Measurements from ENCODE around the gene GRID2.
"Not testable (repeated sequence)": the region's sequence is repeated elsewhere in the genome, so short reads cannot be mapped to it uniquely, and the experiment has no call there.

The GRID2 gene

DNA sequence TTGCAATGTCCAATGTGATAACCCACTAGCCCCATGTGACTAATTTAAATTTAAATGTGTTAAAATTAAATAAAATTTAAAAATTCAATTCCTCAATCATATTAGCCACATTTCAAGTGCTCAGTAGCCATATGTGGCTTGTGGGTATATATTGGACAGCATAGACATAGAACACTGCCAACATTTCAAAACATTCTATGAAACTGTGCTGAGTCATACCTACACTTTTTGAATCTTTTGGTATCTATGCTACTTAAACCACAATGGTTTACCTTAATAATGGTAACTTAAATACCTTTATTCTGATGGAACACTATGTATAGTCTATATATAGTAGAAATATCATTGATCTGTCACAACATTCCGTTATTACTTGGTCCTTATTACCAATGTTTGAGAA, 1301.4 kb downstream of the GRID2 start:
- DNase-seq, result no peak

DNA sequence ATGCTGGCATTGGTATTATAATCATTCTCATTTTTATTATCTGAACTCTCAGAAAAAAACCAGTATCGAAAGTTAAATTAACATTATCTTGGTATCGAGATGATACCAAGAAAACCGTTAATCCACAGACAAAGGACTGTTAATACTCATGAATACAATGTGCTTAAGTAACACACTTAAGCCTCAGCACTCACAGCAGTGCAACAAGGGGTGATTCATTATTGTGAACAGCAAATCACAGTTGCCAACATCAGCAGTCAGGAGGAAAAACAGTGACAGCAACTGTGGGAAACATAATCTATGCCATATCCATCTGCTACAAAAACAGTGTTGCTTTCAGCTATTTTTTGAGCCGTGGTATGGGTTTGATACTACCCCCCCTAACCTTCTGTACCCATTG, 1313.8 kb downstream of the GRID2 start:
- no peak for DNase-seq

DNA sequence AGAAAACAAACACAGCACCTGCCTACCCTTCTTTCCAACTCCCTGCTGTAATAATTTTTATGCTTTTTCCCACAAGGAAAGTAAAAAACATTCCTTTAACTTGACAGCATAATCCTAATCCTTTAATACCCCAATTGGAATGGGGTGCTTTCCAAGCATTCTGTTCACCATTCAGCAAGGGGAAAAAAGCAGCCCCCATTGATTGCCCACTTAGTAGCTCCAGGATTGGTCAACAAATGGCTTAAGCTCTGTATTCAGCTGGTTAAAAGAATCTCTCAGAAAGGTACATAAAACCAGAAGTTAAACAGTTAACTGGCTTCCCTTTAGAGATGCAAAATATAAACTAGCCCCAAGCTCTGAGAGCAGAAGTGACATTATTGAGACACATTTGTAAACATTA, 1330.0 kb downstream of the GRID2 start:
- DNase-seq, result no peak

DNA sequence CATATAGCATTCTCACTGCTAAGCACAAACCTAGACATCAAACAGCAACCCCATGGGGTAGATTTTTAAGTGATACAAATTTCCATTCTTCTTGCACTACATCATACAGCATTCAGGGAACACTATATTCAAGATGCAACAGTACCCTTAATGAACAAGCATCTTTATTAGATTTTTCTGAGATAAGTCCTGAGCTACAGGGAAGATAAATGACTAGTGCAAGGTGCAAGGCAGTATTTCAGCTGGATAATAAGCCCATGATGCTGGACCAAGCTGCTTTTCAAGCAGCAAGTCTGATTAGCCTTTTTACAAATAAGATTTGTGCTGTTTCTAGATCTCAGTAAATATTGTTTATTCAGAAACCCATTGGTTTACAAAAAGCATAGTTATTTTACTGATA, 1332.2 kb downstream of the GRID2 start:
- DNase-seq, result no peak

DNA sequence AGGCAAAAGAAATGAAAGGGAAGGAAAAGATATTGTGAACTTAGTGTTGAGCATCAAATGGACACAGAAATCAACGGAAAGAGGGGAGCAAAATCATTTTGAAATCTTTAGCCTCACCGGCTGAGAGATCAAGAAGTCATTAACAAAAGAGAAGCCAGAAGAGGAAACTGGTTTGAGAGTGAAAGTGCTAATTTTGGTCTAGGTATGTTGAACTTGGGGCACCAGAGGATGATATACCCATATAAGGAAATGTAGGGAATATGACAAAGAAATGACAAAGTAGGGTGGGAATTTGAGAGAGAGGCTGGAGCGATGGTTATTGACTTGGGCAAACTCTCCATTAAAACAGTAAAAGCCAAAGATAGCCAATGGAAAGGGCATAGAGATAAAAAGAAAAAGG, 1341.4 kb downstream of the GRID2 start:
- no peak for DNase-seq

DNA sequence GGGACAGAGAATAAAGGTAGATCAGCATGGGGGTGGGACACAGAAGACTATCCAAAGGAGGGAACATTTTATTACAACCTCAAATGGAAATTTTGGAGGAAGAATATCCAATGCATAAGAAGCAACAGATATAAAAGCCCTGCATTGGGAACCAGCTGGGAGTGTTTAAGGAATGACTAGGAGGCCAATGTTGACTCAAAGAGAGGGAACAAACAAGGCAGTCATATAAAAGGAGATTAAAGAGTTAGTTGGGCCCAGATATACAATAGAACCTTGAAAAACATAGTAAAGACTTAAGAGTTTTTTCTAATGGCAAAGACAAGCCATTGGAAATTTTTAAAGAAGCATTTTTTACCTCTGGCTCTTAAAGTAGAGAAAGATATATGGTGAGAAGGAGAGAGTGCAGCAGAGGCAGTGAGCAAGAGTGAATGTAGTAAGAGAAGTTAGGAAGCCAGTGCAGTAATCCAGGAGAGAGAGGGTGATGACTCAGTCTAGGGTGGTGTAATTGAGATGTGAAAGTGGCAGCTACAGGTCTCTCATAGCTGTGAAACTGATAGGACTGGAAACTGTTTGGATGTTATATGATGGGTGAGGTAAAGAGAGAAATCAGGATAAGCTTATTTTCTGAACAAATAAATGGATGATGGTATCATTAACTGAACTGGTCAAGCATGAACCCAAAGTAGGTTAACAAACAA, 1342.6 kb downstream of the GRID2 start:
- DNase-seq, result no peak

DNA sequence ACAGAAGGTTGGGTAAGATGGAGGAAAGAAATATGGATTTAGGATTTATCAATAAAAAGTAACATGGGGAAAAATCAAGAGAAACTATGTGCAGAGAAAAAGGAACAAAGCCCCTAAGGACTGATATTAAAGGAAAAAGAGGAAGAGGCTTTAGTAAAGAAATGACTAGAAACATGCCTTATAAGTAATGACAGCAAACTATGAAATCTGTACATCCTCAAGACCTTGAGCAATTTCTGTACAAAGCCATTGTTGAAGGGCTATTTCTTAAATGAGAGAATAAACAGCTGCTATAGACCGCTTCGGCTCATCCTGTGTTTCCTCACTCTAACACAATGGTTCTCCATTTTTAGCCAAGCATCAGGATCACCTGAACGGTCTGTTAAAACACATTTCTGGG, 1344.5 kb downstream of the GRID2 start:
- no peak for DNase-seq

DNA sequence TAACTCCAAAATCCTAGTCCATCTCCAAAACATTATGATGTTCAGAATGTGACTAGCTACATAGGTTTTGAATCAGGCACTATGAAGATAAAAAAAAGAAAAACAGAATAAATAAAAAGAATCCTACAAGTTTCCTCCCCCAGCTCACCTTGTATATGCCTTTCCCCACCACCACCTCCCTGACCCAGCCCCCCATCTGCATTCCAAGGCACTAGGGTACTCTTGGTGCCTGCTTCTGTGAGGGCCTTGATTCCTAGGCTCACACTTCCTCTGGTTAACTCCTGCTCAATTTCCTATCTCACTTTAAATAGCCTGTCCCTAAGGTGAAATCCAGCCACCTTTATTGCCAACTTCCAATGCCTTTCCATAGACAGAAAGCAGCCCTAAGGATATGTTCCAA, 1346.1 kb downstream of the GRID2 start:
- DNase-seq, result no peak

DNA sequence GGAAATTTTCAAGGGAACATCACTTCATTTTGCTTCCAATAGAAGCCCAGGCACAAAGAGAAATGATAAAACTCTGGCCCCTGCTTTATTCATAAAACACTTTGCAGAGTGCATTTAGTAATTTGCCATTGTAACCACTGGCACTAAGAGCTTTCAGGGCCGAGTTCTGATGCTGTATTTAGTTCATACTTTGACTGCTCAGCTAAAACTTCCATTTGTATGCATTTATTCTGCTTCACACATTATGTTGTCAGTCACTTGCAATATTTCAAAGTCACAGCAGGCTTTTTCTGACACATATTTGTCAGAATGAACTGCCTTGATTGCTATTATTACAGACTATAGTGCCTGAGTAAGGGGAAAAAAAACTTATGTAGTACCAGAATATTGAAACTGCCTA, 1350.4 kb downstream of the GRID2 start:
- DNase-seq, result no peak

DNA sequence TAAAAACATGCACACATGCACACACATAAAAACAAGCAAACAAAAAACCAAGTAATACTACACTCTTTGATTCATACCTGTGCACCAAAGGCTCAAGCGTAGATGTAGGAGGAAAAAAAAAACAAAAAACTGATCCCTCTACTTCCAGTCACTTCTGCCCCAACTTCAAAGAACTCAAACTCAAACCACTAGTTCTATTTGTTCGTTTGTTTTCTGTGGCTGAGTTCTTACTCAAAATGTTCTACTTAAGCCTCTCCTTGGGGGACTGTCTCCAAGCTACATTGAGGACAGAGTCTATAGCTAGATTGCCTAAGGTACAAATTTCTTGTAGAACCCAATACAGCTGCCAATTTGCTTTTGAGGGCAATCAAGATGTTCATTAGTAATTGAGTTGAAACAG, 1353.8 kb downstream of the GRID2 start:
- DNase-seq, result no peak

DNA sequence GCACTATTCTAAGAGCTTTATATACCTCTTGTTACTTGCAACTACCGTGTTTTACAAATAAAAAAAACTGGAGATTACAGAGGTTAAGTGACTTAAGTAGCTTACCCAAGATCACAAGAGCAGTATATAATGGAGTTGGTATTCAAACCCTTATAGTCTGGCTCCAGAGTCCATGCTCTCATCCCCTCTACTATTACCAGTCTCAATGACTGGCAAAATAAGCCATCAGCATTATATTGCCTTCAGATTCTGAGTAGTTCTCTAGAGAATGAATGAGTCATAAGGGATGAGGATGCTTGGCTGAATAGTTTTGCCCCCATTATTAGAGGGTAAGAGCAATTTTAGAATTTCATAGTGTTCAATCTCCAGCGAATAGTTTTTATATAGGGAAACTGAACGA, 1354.7 kb downstream of the GRID2 start:
- DNase-seq, result no peak

DNA sequence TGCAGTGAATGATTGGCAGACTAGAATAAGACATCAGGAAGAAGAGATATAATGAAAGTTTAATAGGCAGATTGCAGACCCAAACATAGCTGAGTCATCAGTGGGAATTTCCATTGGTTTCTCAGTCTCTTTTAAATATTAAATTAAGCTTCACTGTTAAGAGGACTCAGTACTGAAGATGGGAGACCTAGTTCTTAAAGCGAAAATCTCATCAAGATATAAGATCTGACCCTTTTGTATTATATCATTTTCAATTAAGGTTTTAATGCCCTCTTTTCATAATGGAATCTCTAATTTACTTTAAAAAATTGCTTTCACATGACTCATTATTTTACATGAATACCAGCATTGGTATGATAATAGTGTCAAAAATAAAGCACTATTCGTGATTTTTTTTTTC, 1355.9 kb downstream of the GRID2 start:
- DNase-seq, result no peak

DNA sequence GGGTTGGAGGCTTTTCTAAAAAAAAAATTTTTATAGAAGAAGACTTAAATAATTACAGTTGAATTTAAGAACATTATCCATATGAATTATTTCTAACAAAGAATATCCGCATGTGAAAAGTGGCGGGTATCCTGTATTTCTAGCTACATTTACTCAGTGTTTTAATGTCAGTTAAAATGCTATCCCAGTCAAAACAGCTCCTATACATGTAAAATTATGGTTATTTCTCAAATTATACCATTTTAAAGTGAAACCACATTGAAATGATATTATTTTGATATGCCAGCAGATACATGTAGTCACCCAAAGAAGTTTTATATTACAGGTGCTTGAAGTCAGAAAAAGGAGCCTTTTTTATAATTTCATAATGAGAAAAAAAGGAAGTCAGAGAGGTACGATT, 1356.3 kb downstream of the GRID2 start:
- no peak for DNase-seq

DNA sequence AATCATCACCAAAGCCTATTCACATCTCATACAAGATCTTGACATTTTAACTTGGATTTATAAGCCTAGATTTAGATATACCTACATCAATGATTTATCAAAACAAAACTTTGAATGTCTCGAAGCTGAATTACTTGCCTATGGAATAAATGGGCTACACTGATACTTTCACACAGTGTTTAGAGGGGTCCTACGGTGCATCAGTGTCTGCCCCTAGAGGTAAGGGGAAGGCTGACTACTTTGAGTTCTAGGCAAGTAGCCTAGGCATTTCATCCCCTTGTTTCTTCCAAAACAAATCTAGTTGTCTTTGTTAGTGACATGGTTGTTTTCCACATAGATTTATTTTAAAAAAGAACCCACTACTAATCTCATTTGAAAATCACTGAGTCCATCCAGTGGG, 1366.7 kb downstream of the GRID2 start:
- DNase-seq, result no peak

DNA sequence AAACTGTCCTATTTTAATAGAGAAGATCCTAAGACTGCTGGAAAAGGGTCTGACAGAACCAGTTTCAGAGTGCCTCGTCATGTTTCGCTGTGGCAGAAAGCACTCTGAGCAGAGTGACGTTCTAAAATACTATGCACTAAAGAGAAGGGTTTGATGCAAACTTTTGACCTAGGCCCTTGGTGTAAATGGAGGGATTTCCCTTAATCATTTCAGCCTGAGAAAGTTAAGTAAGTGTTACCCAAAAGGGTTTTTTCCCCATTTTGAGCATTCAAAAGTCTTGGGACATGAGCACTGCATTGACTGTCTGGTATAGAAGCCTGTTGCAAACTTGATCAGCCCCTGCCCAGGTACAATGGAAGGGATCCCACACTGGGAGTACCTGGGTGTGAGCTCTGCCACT, 1367.3 kb downstream of the GRID2 start:
- DNase-seq, result no peak

DNA sequence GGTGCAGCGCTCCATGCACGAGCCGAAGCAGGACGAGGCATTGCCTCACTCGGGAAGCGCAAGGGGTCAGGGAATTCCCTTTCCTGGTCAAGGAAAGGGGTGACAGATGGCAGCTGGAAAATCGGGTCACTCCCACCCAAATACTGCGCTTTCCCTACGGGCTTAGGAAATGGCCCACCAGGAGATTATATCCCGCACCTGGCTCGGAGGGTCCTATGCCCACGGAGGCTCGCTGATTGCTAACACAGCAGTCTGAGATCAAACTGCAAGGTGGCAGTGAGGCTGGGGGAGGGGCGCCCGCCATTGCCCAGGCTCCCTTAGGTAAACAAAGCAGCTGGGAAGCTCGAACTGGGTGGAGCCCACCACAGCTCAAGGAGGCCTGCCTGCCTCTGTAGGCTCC, 1373.2 kb downstream of the GRID2 start:
- DNase-seq, result not testable (repeated sequence)

DNA sequence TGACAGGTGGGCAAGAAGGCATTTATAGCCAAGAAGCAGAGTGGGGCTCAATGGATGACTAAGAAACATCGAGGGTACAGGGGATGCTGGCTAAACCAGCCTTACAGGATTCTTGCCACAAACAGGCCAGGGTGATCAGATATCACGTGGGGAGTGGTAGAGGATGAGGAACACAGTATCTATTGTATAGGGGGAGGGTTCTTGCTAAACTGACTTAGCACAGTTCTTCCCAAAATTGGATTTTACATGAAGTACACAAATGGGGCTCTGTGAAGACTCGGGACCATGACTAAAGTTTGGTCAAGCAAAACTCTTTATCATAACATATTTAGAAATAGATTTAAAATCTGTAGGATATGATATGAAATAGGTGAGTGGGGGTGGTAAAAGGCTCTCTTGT, 1380.8 kb downstream of the GRID2 start:
- no peak for DNase-seq

DNA sequence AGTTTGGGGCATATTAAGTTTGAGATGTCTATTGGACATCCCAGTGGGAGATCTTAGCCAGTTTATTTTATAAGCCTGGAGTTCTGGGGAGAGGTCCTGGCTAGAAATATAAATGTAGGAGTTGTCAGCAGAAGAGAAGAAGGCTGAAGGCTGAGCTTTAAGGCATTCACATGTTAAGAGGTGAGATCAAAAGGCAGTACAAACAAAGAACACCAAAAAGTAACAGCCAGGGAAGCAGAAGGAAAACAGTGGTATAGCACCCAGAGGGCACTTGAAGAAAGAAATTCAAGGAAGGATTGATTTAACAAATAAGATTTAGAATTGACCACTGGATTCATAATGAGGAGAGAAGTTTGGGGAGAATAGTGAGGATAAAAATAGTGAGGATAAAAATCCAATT, 1383.5 kb downstream of the GRID2 start:
- no peak for DNase-seq

DNA sequence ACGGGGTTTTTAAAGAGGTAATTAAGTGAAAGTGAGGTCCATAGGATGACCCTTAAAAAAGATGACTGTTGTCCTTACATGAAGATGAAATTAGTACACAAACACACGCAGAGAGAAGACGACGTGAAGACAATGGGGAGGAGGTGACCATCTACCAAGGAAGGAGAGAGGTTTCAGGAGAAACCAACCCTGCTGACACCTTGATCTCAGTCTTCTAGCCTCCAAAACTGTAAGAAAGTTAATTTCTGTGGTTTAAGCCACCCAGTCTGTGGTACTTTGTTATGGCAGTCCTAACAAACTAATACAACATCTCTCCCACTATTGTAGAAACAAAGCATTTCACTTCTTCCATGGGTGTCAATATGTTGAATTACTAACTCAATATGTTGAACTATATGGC, 1385.2 kb downstream of the GRID2 start:
- DNase-seq, result no peak

DNA sequence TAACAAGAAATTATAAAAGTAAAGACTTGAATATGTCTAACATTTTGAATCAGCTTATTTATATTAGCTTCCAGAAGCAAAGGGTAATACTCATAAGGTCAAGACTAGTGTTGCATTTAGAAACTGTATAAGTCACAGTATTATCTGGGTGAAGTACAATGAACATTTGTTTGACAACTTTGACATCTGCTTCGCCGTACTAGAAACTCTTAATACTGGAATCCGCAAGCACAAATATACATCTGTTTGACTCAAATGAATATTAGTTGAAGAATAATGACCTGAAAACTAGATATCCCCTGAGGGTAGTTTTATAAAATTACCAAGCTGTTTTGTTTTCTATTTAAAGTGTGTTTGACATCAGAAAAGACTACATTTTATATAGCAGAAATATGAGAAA, 1389.4 kb downstream of the GRID2 start:
- DNase-seq, result no peak

DNA sequence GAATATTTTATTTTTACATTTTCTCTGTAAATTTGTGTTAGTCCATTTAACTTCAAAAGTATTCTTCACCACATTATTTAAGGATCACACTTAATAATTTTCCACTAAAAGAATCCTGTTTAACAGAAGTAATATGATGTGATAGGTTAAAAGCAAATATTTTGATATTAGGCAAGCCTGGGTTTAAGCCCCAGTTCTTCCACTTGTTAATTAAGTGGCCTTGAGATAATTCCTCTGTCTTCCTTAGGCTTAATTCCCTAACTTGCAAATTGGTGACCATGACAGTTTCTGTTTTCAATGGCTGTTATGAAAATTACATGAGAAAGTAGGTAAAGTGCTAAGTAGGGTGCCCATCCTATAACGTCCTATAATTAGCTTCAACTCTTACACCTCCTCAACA, 1394.9 kb downstream of the GRID2 start:
- no peak for DNase-seq

DNA sequence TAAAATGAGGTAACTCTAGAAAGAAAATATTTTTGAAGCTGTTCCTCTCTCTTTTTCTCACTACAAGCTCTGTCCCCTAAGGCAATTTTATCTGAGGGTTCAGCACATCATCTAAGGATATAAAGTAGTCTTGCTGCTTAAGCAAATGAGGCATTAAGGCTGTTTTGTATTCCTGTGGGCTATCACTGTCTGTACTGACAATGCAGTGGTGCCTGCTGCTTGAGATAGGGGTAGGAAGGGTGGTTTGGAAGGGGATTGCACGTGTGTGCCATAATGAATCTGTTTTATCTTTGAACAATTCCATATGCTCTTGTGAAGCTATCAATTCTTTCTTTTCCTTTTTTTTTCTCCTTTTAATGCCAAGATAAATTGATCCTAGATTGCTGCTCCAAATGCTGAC, 1396.8 kb downstream of the GRID2 start:
- no peak for DNase-seq

DNA sequence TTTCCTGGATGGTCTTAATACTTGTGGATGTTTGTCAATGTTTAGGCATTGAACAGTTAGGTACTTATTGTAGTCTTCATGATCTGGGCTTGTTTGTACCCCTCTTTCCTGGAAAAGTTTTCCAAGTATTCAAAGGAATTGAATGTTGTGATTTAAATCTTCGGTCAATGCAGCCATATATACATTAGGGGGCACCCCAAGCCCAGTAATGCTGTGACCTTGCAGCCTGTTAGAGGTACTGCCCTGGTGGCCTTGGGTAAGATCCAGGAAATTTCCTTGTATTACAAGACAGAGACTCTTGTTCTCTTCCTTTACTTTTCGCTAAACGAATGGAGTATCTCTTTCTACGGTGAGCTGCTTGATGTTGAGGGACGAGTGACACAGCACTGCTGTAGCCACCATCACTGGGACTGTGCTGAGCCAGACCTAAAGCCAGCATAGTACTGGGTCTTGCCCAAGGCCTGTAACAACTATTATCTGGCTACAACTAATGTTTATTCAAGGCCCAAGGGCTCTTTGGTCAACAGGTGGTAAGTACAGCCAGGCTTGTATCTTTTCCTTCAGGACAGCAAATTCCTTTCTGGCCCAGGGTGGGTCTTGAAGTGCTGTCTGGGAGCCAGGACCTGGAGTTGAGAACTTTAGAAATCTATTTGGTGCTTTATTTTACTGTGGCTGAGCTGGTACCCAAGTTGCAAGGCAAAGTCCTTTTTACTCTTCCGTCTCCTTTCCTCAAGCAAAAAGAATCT, 1406.5 kb downstream of the GRID2 start:
- DNase-seq, result no peak

DNA sequence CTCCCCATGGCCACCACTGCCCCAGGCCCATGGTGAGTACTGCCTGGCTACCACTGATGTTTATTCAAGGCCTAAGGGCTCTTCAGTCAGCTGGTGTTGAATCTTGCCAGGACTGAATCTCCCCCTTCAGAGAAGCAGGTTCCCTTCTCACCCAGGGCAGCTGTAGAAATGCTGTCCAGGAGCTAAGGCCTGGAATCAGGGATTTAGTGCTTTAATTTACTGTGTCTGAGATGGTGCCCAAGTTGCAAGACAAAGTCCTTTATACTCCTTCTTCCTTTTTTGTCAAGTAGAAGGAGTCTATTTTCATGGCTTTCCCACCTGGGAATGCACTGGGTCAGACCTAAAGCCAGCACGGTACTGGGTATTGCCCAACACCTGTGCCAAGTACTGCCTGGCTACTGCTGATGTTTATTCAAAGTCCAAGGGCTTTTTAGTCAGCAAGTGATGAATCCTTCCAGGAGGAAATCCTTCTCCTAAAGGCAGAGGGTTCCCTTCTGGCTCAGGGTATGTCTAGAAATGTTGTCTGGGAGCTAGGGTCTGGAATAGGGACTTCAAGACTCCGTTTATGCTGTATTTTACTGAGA, 1407.2 kb downstream of the GRID2 start:
- DNase-seq, result no peak

DNA sequence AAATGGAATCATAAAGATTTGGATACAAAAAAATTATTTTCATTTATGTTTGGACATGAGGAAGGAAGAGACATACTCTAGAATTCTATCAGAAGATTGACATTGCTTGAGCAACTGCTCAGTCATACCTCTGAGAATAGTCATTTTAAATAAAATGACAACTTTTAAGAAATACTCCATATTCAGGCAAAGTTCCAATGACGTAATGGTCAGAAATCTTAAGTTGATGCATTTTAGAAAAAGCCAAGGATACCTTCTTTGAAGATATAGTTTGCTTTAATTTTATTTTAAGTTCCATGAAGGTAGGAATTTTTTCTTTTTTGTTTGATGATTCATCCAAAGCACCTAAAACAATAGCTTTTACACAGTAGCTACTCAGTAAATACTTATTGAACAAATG, 1414.5 kb downstream of the GRID2 start:
- no peak for DNase-seq

All from effector CD8-positive, alpha-beta T cell (primary cell).